ENCODE data around the gene MAST3.
"Not testable (repeated sequence)": the region's sequence is repeated elsewhere in the genome, so short reads cannot be mapped to it uniquely, and the experiment has no call there.

DNA sequence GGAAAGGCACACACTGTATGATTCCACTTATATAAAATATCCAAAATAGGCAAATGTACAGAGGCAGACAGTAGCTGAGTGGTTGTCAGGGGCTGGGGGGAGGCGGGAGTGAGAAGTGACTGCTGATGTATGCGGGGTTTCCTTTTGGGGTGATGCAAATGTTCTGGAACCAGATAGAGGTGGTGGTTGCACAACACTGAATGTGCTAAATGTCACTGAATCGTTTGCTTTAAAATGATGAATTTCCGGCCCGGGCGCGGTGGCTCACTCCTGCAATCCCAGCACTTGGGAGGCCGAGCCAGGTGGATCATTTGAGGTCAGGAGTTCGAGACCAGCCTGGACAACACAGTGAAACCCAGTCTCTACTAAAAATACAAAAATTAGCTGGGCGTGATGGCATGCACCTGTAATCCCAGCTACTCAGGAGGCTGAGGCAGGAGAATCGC lies 8.5 kb upstream of the MAST3 start:
- TF ChIP-seq, protein P1, sequence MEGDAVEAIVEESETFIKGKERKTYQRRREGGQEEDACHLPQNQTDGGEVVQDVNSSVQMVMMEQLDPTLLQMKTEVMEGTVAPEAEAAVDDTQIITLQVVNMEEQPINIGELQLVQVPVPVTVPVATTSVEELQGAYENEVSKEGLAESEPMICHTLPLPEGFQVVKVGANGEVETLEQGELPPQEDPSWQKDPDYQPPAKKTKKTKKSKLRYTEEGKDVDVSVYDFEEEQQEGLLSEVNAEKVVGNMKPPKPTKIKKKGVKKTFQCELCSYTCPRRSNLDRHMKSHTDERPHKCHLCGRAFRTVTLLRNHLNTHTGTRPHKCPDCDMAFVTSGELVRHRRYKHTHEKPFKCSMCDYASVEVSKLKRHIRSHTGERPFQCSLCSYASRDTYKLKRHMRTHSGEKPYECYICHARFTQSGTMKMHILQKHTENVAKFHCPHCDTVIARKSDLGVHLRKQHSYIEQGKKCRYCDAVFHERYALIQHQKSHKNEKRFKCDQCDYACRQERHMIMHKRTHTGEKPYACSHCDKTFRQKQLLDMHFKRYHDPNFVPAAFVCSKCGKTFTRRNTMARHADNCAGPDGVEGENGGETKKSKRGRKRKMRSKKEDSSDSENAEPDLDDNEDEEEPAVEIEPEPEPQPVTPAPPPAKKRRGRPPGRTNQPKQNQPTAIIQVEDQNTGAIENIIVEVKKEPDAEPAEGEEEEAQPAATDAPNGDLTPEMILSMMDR (conservative IDR thresholded peaks at IDR 0.05; ENCODE audit: low read length) = not testable (repeated sequence)
- TF ChIP-seq EZH2phosphoT487 (IDR thresholded peaks at IDR 0.05; ENCODE audit: borderline replicate concordance) = not testable (repeated sequence)
